Osteocyte (in vitro differentiated cells): ENCODE measurements around the gene ARL5C. TPM values are rescaled to one million over a fixed set of nuclear protein-coding genes. Genes with fewer than 3 reads are reported as not detected.

Experiments
- DNase-seq: peaks from one replicate; pipeline ENCODE4 v3.0.0; 2021; ENCODE audit warnings: mixed read lengths; ENCODE audit not compliant: unreplicated experiment; ENCODE audit errors: extremely low spot score
- H3K27ac Mint-ChIP-seq: one replicate; pipeline ENCODE4 v1.8.0; 2021; ENCODE audit warnings: mild to moderate bottlenecking, mixed read lengths; ENCODE audit not compliant: unreplicated experiment
- H3K27me3 Mint-ChIP-seq: one replicate; pipeline ENCODE4 v1.8.0; 2021; ENCODE audit warnings: mixed read lengths; ENCODE audit not compliant: unreplicated experiment
- H3K36me3 Mint-ChIP-seq: one replicate; pipeline ENCODE4 v1.8.0; 2021; ENCODE audit warnings: mixed read lengths; ENCODE audit not compliant: unreplicated experiment
- H3K4me1 Mint-ChIP-seq: one replicate; pipeline ENCODE4 v1.8.0; 2021; ENCODE audit warnings: mixed read lengths; ENCODE audit not compliant: unreplicated experiment
- H3K4me3 Mint-ChIP-seq: one replicate; pipeline ENCODE4 v1.8.0; 2021; ENCODE audit warnings: mild to moderate bottlenecking, moderate library complexity, mixed read lengths; ENCODE audit not compliant: unreplicated experiment
- H3K9me3 Mint-ChIP-seq: one replicate; pipeline ENCODE4 v1.8.0; 2021; ENCODE audit warnings: mixed read lengths; ENCODE audit not compliant: unreplicated experiment
- CTCF ChIP-seq: fragments of 200-600 bp; sonication (generic); IDR thresholded peaks from 2 replicates; pipeline ENCODE4 v1.5.0; 2021; ENCODE audit warnings: antibody characterized with exemption, mild to moderate bottlenecking, moderate library complexity
- total RNA-seq: library from RNA; stranded (reverse); gene quantifications from 2 replicates; pipeline ENCODE4 v1.2.1, GENCODE V29; 2021

ARL5C gene
- total RNA-seq, 1 donor from 2014 or later, result not detected

- H3K27ac Mint-ChIP-seq, result peak overlapping the region; percentile 7
- H3K36me3 Mint-ChIP-seq, result peaks cover 17% of the 10 kb centered on the region
- no peaks in the 10 kb centered on the region for H3K27me3 Mint-ChIP-seq
- peak; percentile 39 for TF ChIP-seq CTCF
- H3K4me3 Mint-ChIP-seq, result no peak overlapping the region
- no peaks in the 10 kb centered on the region for H3K9me3 Mint-ChIP-seq
- peaks cover 21% of the 10 kb centered on the region for H3K4me1 Mint-ChIP-seq
- DNase-seq, result no peak
Measured at GRCh38 chr17:39194089-39194984, 28.4 kb upstream of the ARL5C start.

GRCh38 chr17:39193346-39193745 lies 27.4 kb upstream of the ARL5C start:
- H3K27ac Mint-ChIP-seq, result no peak overlapping the region
- H3K27me3 Mint-ChIP-seq, result no peaks in the 10 kb centered on the region
- H3K36me3 Mint-ChIP-seq, result peaks cover 19% of the 10 kb centered on the region
- peaks cover 15% of the 10 kb centered on the region for H3K4me1 Mint-ChIP-seq
- no peaks in the 10 kb centered on the region for H3K9me3 Mint-ChIP-seq
- no peak overlapping the region for H3K4me3 Mint-ChIP-seq
- TF ChIP-seq CTCF, result no peak
- no peak for DNase-seq

- Mint-ChIP-seq H3K27me3 (no peaks in the 10 kb centered on the region), H3K27ac (peak overlapping the region; percentile 32), H3K4me3 (no peak overlapping the region), H3K4me1 (peaks cover 15% of the 10 kb centered on the region), H3K36me3 (peaks cover 20% of the 10 kb centered on the region), H3K9me3 (no peaks in the 10 kb centered on the region)
- no peak for TF ChIP-seq CTCF
- no peak for DNase-seq
Measured at GRCh38 chr17:39192901-39193300, 26.9 kb upstream of the ARL5C start.

- peaks cover 15% of the 10 kb centered on the region for H3K4me1 Mint-ChIP-seq
- DNase-seq, result no peak
- H3K4me3 Mint-ChIP-seq, result no peak overlapping the region
- no peaks in the 10 kb centered on the region for H3K9me3 Mint-ChIP-seq
- H3K27ac Mint-ChIP-seq, result no peak overlapping the region
- no peaks in the 10 kb centered on the region for H3K27me3 Mint-ChIP-seq
- peaks cover 24% of the 10 kb centered on the region for H3K36me3 Mint-ChIP-seq
- no peak for TF ChIP-seq CTCF
Measured at GRCh38 chr17:39191750-39192510, 26.0 kb upstream of the ARL5C start.
